Tibial nerve (tissue), 3 donors: ENCODE results near the gene UPF1.

Experiments
- CTCF ChIP-seq, 5 experiments: fragments of 200-600 bp in 3 of 5; fragments of 450-650 bp in 2 of 5; sonication (generic) in 3 of 5; IDR thresholded peaks; one replicate each; pipeline ENCODE4 v1.5.1; 2016 to 2019; ENCODE audit warnings: antibody characterized with exemption in 5 of 5, mild to moderate bottlenecking in 3 of 5, moderate library complexity in 2 of 5
- POLR2A ChIP-seq, 2 donors: fragments of 450-650 bp; IDR thresholded peaks; one replicate each; pipeline ENCODE4 v1.6.1; 2017; ENCODE audit warnings: antibody characterized with exemption in 2 of 2, mild to moderate bottlenecking in 2 of 2, moderate library complexity in 2 of 2

GRCh38 chr19:18895824-18896341 lies 64.1 kb downstream of the UPF1 start, which contains the start of gene CERS1:
- TF ChIP-seq POLR2A (IDR thresholded peaks at IDR 0.05), result no peak
- no peak for TF ChIP-seq CTCF (IDR thresholded peaks at IDR 0.05)
